Measurements from ENCODE around the gene AUTS2.

AUTS2 gene

DNA sequence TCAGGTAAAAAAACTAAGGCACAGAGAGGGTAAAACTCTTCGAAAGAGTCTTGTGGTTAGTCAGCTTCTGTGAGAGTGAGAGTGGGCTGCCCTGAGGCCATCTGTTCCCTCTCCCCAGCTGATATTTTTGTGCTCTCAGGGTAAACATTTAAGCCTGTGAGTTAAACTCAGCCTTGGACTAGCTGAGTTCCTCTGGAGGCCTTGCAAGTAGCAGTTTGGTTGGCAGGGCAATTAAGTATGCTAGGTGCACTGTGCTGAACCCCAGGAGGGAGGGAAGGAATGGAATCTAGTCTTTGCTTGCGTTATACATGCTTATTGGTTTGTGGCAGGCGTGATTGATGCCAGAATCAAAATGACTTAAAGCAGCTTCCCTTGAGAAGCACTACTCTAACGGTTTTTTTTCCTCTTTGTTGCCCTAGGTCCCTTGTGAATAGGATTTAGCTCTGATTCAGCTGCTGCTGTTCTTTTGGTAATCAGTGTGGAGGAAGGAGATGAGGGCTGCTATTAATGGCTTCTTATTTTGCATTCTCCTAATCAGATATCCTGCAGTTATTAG lies 140.2 kb downstream of the AUTS2 start:
- DNase-seq: no peak

DNA sequence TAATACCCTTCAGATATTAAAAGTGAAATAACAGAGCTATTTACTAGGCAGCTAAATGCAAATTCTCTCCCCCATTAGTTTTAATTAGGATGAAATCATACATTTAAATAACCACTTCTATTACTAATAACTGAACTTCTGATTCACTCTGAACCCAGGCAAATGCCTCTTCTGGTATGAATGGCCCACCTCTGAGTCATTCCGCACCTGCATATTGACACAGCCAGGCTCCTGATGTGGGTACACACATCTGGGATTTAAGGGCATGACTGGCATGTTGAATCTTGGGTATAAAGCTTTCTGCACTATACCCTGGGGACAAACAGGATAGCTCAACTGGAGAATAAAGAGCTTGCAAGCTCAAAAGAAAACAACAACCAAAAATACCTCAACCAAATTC lies 140.9 kb downstream of the AUTS2 start:
- no peak for DNase-seq

DNA sequence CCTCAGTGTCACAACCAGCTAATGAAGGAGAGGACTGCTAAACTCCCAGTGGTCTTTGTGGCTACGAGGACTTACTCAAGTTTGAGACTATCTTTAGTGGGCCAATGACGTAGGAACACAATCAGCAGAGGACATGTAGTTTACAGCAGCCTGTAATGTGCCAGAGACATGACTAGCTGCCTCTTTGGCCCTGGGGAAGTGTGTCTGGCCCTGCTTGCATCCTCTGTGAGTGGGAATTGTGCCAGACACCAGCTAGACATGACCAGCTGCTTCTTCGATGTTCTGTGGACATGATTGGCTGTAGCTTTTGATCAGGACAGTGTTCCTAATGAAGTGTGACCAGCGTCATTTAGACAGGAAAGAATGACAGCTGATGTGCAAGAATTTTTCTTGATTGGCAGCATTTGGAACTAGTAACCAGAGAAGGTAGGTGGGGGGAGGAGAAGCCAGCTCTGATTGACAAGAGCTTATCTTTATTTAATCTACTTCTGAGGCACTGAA lies 141.7 kb downstream of the AUTS2 start:
- no peak for DNase-seq

DNA sequence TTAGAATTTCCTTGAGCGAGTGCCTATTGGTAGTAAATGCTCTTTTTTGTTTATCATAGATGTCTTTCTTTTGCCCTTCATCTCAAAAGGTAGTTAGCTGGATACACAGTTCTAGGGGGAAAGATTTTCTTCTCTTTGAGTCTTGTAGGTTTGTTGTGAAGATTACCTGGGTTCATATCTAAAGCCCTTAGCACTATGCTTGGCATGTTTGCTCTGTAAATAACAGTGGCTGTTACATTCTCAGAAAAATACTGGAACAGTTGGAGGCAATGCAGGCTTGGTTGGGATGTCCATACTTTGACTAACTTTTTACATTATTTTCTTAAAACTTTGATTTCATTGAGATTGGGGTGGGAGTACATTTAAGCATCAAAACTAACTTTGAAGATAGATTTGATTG lies 144.0 kb downstream of the AUTS2 start:
- DNase-seq: no peak

DNA sequence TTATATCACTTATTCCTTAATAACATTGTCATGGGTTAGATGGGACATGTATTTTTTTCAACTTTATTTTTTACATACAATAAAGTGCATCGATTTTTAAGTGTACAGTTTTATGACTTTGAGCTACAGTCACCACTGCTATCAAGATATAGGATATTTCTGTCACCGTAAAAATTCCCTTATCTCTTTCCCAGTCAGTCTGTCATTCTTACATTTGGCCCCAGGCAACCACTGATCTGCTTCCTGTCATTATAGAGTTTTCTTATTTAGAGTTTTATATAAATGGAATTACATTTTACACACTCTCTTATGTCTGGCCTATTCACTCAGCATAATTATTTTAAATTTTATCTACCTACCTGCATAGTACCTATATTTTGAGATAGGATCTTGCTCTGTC lies 145.2 kb downstream of the AUTS2 start:
- no peak for DNase-seq

DNA sequence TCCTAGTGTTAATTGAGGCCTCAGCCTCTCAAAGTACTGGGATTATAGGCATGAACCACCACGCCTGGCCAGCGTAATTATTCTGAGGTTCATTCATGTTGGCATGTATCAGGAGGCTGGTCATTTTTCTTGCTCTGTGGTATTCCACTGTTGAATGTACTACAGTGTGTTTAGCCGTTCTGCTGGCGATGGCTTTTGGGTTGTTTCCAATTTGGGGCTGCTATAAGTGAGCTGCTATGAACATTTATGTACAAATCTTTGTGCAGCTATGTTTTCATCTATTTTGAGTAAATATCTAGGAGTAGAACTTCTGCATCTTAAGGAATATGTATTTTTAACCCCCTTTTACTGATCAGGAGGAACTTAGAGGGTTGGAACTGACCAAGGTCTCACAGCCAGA lies 145.8 kb downstream of the AUTS2 start:
- DNase-seq: no peak

DNA sequence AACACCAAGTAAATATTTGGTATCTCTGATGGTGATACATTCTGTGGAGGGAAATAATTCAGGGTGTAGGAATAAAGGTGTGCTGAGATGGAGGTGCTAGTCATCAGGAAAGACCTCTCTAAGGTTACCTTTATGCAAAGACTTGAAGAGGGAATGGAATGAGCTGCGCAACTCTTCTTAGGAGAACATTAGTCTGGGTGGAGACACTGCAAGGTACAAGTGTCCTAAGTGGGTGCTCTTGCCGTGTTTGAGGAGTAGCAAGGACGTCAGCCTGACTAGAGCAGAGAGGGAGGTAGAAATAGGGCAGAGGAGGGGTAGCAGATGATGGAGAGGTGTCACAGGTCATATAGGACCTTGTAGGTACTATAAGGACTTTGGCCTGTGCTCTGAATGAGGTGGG lies 148.1 kb downstream of the AUTS2 start:
- no peak for DNase-seq

DNA sequence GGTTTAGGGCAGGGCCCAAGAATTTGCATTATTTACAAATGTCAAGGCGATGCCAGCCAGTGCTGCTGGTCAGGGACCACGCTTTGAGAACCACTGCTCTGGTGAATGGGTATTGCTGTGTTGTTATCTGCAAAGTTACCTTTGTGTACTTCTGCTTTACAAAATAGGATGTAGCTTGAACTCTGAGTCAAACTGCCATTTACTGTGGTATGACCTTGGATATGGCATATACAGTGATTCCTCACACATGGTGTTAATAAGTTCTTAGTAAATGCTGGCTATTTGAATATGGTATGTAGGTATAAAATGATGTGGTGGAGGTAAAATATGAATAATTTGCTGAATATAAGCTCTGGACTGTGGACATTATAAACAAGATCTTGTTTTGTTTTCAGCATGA lies 148.9 kb downstream of the AUTS2 start:
- DNase-seq: no peak

DNA sequence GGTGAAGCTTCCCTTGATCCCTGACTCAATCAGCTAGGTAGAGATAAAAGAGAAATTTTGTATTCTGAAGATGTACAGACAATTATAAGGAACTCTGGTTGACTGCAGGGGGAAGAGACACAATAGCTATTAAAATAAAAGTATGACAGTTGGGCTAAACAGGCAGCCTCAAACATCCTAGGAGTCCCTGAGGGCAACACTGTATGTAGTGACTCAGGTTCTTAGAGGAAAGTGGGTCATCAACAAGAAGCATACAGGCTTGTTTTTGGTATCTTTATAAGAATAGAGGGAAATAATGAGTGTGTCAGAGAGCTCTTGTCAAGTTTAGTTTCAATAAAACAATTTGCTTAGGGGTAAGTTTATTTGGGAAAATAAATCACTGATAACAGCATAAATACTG lies 150.3 kb downstream of the AUTS2 start:
- DNase-seq: no peak

DNA sequence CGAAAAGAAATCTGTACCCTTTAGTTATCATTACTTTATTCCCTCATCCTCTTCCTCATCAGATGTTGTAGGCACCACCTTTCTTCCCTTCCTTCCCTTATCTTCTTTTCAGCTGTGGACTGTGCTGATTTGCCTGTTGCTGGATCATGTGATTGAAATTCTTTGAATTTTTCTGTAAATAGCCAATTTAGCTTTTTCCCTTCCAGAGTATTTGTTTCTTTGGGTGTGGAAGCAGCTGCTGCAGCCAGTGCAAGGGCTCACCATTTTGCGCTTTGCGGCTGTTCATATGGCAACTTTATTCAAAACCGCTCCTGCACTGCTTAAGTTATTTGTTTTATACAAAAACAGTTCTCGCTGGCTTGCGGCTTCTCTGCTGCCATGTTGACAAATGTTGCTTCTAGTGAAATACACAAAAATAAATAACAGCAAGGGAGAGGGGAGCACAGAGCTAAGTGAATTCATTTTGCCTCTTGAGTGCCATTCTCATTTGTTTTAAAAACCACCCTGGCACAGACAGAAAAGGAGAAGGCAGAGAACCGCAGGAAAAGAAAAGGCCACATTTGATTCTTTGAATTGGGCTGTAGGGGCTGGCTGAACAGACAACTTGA lies 151.2 kb downstream of the AUTS2 start:
- DNase-seq: no peak

DNA sequence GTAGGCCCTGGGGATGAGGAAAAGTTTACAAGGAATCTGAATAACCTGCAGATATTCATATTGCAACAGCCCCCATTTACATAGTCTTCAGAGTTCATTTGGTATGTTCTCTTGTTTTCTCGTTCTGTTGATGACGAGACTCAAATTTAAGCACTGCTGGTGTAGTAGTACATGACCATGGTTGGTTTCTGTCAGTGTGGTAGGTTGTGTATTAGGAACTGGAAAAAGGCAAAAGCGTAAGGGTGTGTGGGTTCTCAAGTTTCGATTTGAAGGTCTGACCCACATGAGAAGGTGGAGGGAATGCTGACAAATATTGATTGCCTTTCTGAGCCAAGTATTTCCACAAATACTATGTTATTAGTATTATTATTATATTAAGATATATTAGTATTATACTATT lies 151.7 kb downstream of the AUTS2 start:
- no peak for DNase-seq

DNA sequence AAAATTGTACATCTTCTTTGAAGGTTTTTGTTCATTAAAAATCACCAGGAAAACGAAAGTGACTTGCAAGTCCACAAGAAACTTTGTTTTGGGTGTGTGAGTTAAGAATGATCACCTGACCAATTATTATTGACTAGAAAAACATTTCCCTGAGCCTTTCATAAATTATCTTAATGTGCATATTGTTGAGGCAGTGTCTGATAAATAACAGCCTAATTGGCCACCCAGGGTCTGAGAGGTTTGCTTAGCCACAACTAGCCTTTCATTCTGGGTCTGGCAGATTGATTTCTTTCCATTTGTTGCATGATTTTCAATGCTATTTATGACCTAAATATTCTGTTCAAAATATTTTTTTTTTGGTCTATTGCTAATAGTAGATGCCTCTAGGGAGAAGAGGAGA lies 152.8 kb downstream of the AUTS2 start:
- no peak for DNase-seq

DNA sequence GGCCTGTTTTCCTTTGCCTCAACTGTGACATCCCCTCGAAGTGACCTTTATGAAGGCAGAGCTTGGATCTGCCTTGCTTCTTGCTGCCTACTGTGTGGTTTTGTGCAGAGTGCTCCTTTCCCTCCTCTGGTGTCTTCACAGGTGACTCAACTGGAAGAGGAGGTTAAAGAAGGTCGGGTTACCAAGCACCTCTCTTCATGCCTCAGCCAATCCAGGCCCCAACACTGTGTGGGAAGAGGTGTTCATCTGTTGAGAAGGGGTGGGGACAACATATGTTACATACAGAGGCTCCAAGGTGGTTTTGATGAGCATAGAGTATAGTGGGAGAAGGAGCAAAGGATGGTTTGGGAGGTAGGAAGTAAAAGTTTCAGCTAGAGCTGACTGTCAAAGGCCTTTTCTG lies 155.7 kb downstream of the AUTS2 start:
- DNase-seq: no peak

DNA sequence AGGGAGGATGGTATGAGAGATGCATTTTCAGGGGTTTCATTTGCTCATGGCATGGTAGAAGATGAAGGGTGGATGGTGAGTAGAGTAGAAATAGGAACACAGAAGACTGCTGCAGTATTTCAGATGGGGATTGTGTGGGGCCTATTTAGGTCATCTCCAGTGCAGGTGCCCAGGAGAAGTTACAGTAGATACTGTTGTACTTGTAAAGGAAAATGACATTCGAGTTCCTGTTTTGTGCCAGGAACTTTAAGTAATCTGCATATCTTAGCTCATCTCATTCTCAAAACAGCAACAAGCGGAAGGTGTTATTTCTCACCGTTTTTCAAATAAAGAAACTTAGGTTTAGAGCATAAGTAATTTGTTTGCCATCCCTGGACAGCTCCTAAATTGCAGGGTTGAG lies 156.2 kb downstream of the AUTS2 start:
- no peak for DNase-seq

DNA sequence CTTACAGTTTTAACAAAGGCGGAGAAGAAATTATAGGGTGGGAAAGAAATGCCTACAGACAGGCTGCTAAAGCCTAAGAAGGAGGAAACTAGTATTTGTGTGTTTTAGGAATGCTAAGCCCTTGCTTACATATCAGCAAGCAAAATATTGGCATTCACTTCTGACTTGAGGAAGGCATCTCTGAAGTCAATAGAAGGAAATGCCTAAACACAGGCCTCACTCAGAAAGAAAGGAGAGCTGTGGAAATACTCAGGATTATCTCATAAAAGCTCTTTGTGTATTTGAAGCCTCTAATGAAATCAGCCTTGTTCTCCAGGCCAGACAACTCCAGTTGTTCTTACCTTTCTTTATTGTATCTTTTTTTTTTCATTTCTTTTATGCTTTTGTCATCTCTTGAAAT lies 158.0 kb downstream of the AUTS2 start:
- DNase-seq: no peak

DNA sequence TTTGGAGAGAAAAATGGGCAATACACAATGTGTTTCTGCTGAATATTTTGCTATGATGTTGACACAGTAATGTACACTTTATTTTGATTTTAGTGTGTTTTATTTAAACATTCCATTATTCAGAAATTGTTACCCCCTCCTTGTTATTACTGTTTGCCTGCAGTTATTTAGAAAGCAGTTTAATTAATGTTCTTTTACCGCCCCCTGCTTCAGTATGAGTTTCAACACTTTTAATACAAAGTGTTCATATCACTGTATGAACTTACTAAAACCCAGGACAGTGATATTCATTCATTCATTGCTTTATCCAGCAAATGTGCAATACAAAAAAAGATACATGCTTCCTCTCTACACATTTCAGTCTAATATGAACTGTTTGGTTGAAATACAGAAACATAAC lies 159.3 kb downstream of the AUTS2 start:
- no peak for DNase-seq

DNA sequence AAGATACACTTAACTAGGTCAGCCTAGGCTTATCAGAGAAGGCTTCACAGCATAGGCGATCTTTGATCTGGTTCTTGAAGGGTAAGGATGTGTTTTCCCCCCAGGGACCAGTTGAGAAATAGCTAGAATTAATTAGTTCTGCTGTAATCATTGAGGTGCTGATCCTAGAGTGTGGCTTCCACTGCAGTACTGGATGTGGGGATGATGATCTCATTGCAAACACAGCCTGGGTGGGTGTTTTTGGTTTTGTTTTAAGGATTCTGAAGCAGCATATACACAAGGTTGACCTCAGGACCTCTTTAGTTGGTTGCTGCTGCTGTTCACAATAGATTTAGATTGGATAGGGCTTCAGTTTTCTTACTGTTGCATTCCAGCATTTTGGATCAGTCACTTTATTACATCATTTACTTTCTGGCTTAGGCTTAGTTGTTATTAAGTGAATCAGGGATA lies 159.7 kb downstream of the AUTS2 start:
- no peak for DNase-seq

DNA sequence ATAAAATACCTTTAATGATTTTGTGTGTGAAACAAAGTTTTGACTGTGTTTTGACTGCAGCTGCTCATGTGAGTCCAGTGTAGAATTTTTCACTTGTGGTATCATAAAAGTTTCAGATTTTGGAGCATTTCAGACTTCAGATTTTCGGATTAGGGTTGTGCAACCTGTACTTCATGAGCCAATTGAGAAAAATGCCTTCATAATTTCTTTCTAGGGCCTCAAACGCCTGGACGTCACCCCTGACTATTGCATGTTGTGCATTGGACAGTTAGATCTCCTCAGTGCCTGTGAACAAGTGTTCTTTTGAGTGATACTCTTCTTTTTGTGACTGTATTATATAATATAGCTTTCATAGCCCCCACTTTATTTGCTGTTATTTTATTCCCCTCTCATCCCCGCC lies 161.1 kb downstream of the AUTS2 start:
- no peak for DNase-seq

DNA sequence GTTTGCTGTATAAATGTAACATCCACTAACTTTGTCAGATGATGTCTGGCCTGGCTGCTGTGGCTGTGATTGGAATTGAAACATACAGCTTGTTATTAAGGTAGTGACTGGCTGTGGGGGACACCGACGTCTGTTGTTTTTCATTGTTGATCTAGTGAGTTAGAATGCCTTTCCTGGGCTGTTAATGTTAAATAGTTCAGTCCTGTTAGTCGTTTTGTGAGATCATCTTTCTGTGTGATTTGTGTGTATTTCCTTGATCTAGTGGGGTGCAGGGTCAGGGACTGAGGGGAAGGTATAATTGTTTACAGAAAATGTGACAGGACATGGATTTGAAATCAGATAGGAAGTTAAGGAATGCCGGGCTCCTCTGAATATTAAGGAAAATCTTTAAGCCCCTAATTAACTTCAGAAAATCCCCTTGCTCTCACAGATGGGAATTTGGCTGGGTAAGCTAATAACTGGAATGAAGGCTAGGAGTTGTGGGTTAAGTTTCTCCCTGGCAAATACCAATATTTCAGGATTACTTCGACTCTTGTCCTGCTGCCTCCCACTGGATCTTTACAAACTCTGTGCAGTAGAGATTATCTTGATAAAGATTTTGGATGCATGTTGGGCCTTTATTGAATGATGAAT lies 163.1 kb downstream of the AUTS2 start:
- DNase-seq: no peak

DNA sequence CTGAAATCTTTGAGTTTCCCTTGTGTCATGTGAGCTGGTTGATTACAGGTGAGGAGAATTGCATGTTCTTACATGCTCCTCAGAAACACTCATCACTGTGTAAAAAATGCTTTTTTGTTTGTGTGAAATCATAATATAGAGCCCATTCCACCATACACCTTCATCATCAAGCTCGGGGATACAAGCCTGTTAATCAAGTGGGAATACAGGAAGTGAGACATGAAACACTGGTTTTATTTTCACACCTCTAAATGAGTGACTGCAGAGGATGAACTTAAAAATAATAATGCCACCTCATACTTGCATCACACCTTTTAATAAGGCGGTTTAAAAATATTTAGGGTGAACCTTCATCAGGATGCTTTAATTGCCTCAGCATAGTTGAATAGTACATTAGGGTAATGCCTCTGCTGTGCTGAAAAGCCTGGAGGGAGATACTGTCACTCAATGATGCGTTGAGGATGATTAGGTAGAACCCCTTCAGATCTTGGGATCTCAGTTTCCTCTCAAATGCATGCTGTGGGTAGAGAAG lies 164.6 kb downstream of the AUTS2 start:
- no peak for DNase-seq

DNA sequence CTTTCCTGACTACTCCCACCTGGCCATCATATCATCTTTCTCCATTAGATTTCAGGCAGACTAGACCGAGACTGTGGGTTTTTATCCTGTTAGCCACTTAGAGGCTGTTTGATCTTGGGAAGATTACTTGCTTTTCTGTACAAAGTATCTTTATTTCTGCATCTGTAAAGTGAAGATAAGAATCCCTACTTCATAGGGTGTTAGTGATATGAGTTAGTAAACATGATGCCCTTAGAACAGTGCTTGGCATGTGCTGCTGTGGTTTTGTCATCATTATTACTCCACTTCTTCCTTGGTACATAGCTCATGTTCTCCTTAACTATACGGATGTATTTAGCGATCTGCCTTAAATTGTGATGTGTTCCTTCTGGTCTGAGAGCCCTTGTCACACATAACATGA lies 165.2 kb downstream of the AUTS2 start:
- DNase-seq: no peak

DNA sequence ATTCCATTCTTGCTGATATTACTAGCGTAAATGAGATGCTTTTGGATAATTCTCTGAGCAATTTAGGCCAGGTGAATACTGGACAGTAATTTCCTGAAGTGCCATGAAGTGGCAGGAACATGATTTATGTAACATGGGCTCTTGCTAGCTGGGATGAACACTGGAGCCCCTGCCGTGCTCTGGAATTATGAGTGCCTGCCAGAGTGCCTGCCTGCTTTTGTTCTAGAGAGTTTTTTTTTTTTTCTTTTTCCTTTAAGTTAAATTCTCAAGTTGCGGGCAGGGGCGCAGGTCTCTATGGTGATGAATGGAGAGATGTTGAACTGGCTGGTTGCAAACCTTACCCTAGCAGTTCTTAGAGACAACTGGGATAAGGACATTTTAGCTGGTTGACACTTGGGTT lies 165.9 kb downstream of the AUTS2 start:
- DNase-seq: no peak

DNA sequence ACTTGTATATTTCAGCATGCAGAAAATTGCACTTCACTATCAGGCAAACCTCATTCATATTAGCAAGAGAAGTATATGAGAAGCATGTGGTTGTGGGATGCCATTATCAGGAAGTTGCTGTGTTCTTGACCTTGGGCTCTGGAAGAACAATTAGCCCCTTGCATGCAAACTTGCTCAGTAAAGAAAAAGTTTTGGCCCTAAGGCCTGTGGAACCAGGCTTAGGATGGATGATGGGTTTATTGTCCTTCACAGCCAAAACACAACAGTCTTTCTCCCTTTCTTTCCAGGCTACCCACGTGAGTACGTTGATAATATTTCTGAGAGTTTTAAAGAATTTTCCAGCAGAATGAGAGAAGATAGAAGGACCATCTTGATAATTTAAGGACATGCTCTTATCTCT lies 166.4 kb downstream of the AUTS2 start:
- DNase-seq: no peak

DNA sequence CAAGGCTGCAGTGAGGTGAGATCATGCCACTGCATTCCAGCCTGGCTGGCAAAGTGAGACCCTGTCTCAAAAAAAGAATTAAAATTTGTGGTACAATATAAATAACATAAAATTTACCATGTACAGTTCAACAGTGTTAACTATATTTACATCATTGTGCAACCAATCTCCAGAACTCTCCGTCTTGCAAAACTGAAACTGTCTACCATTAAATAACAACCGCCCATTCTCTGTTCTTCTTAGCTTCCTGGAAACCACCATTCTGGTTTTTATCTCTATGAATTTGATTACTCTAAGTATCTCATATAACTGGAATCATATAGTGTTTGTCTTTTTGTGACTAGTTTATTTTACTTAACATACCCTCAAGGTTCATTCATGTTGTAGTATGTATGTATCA lies 167.6 kb downstream of the AUTS2 start:
- no peak for DNase-seq
